ENCODE data around the gene YTHDC2. TPM values are rescaled to one million over a fixed set of nuclear protein-coding genes. Genes with fewer than 3 reads are reported as not detected.

The YTHDC2 gene
- total and polyA plus RNA-seq, 3 donors from 2014 or later = 29.1 to 44.3 (median 34.3) TPM

GRCh38 chr5:113531481-113532159 is 18.1 kb downstream of the YTHDC2 start:
- DNase-seq = no peak
- H3K4me1 ChIP-seq = no peaks in the 10 kb centered on the region
- no peaks in the 10 kb centered on the region for H3K27me3 ChIP-seq
- no peak for TF ChIP-seq POLR2A (IDR thresholded peaks at IDR 0.05)
- TF ChIP-seq CTCF (IDR thresholded peaks at IDR 0.05) = no peak
- H3K4me3 ChIP-seq = no peak overlapping the region
- intact Hi-C loops (cut with DNase I; ENCODE audit: low total_unique reads) = no loop called here
- H3K36me3 ChIP-seq (ENCODE audit: low read depth, missing control alignments) = no peaks in the 10 kb centered on the region
- H3K27ac ChIP-seq = no peak overlapping the region
- no peaks in the 10 kb centered on the region for H3K9me3 ChIP-seq
- WGBS, 2 donors = 94 to 100% methylated on average over 2 of the region's 2 CpGs

- no peak for DNase-seq
- intact Hi-C loops (cut with DNase I; ENCODE audit: low total_unique reads) = no loop called here
- WGBS, 2 donors = 88 to 93% methylated on average over 2 of the region's 2 CpGs
- H3K27ac ChIP-seq = no peak overlapping the region
- no peaks in the 10 kb centered on the region for H3K9me3 ChIP-seq
- no peaks in the 10 kb centered on the region for H3K4me1 ChIP-seq
- H3K4me3 ChIP-seq = no peak overlapping the region
- H3K36me3 ChIP-seq (ENCODE audit: low read depth, missing control alignments) = no peaks in the 10 kb centered on the region
- H3K27me3 ChIP-seq = no peaks in the 10 kb centered on the region
- TF ChIP-seq CTCF (IDR thresholded peaks at IDR 0.05) (no peak), POLR2A (IDR thresholded peaks at IDR 0.05) (no peak)
Observed at GRCh38 chr5:113538313-113538712, 24.8 kb downstream of the YTHDC2 start.

- Histone ChIP-seq H3K36me3 (ENCODE audit: low read depth, missing control alignments) (no peaks in the 10 kb centered on the region), H3K4me3 (no peak overlapping the region), H3K27ac (no peak overlapping the region), H3K27me3 (no peaks in the 10 kb centered on the region), H3K9me3 (no peaks in the 10 kb centered on the region), H3K4me1 (no peaks in the 10 kb centered on the region)
- intact Hi-C loops (cut with DNase I; ENCODE audit: low total_unique reads) = no loop called here
- DNase-seq = no peak
- TF ChIP-seq CTCF (IDR thresholded peaks at IDR 0.05) = no peak
- TF ChIP-seq POLR2A (IDR thresholded peaks at IDR 0.05) = no peak
- WGBS, 2 donors = 88 to 91% methylated on average over 3 of the region's 3 CpGs
Observed at GRCh38 chr5:113546703-113547183, 33.2 kb downstream of the YTHDC2 start.

- Histone ChIP-seq H3K36me3 (ENCODE audit: low read depth, missing control alignments) (no peaks in the 10 kb centered on the region), H3K27ac (no peak overlapping the region), H3K27me3 (no peaks in the 10 kb centered on the region), H3K9me3 (no peaks in the 10 kb centered on the region), H3K4me3 (no peak overlapping the region), H3K4me1 (no peaks in the 10 kb centered on the region)
- intact Hi-C loops (cut with DNase I; ENCODE audit: low total_unique reads) = no loop called here
- no peak for TF ChIP-seq POLR2A (IDR thresholded peaks at IDR 0.05)
- TF ChIP-seq CTCF (IDR thresholded peaks at IDR 0.05) = no peak
- DNase-seq = no peak
- WGBS, 2 donors = 95 to 96% methylated on average over 2 of the region's 2 CpGs
Observed at GRCh38 chr5:113548396-113548795, 34.9 kb downstream of the YTHDC2 start.

GRCh38 chr5:113552137-113552536 is 38.6 kb downstream of the YTHDC2 start:
- no peak for DNase-seq
- no peaks in the 10 kb centered on the region for H3K4me1 ChIP-seq
- H3K4me3 ChIP-seq = no peak overlapping the region
- no peak overlapping the region for H3K27ac ChIP-seq
- WGBS, 2 donors = 95 to 100% methylated on average over 1 of the region's 1 CpG
- TF ChIP-seq CTCF (IDR thresholded peaks at IDR 0.05) = no peak
- TF ChIP-seq POLR2A (IDR thresholded peaks at IDR 0.05) = no peak
- no peaks in the 10 kb centered on the region for H3K36me3 ChIP-seq (ENCODE audit: low read depth, missing control alignments)
- H3K27me3 ChIP-seq = no peaks in the 10 kb centered on the region
- intact Hi-C loops (cut with DNase I; ENCODE audit: low total_unique reads) = no loop called here
- no peaks in the 10 kb centered on the region for H3K9me3 ChIP-seq
